ENCODE results near the gene COMMD1.
"Not testable (repeated sequence)": the region's sequence is repeated elsewhere in the genome, so short reads cannot be mapped to it uniquely, and the experiment has no call there.

Gene COMMD1

GRCh38 chr2:61924895-61925663 lies 19.6 kb downstream of the COMMD1 start:
- DNase-seq: no peak

- no peak for DNase-seq
Observed at GRCh38 chr2:61926531-61927477, 21.3 kb downstream of the COMMD1 start.

GRCh38 chr2:61928826-61929461 lies 23.5 kb downstream of the COMMD1 start:
- DNase-seq: no peak

GRCh38 chr2:61937098-61937497 lies 31.6 kb downstream of the COMMD1 start:
- DNase-seq: no peak

GRCh38 chr2:61937886-61938285 lies 32.4 kb downstream of the COMMD1 start:
- no peak for DNase-seq

- DNase-seq: no peak
Observed at GRCh38 chr2:61938511-61938910, 33.0 kb downstream of the COMMD1 start.

GRCh38 chr2:61943251-61943650 lies 37.8 kb downstream of the COMMD1 start:
- no peak for DNase-seq

- no peak for DNase-seq
Observed at GRCh38 chr2:61946666-61947065, 41.2 kb downstream of the COMMD1 start.

- DNase-seq: no peak
Observed at GRCh38 chr2:61948661-61949457, 43.4 kb downstream of the COMMD1 start.

- DNase-seq: no peak
Observed at GRCh38 chr2:61949458-61949713, 43.9 kb downstream of the COMMD1 start.

- DNase-seq: no peak
Observed at GRCh38 chr2:61949714-61950560, 44.5 kb downstream of the COMMD1 start.

GRCh38 chr2:61950571-61951315 lies 45.3 kb downstream of the COMMD1 start:
- no peak for DNase-seq

- no peak for DNase-seq
Observed at GRCh38 chr2:61951881-61952280, 46.4 kb downstream of the COMMD1 start.

- DNase-seq: no peak
Observed at GRCh38 chr2:61952288-61952687, 46.8 kb downstream of the COMMD1 start.

GRCh38 chr2:61954856-61955255 lies 49.4 kb downstream of the COMMD1 start:
- DNase-seq: not testable (repeated sequence)

GRCh38 chr2:61959381-61960293 lies 54.2 kb downstream of the COMMD1 start:
- DNase-seq: no peak

- DNase-seq: no peak
Observed at GRCh38 chr2:61961231-61961901, 55.9 kb downstream of the COMMD1 start.

- DNase-seq: no peak
Observed at GRCh38 chr2:61962095-61962984, 56.9 kb downstream of the COMMD1 start.
